Stomach (tissue), 4 donors: ENCODE results near the gene SH3RF3.

Experiments used
- CTCF ChIP-seq, 7 experiments: fragments of 450-650 bp in 4 of 7; fragments of 200-600 bp in 3 of 7; sonication (generic) in 3 of 7; IDR thresholded peaks; one replicate each; pipeline ENCODE4 v1.5.1; 2016 to 2019; ENCODE audit warnings: antibody characterized with exemption in 7 of 7, control low read depth in 2 of 7, mild to moderate bottlenecking in 1 of 7
- POLR2A ChIP-seq, 4 donors: fragments of 450-650 bp; IDR thresholded peaks; one replicate each; pipeline ENCODE4 v1.6.1; 2016; ENCODE audit warnings: antibody characterized with exemption in 4 of 4, control low read depth in 2 of 4, mild to moderate bottlenecking in 1 of 4, moderate library complexity in 1 of 4

- TF ChIP-seq CTCF (IDR thresholded peaks at IDR 0.05): no peak
- no peak for TF ChIP-seq POLR2A (IDR thresholded peaks at IDR 0.05)
Measured at GRCh38 chr2:109164739-109165221, 35.8 kb downstream of the SH3RF3 start.
